Measurements from ENCODE around the gene ASAP3. TPM values are rescaled to one million over a fixed set of nuclear protein-coding genes. Genes with fewer than 3 reads are reported as not detected.
"Not testable (repeated sequence)": the region's sequence is repeated elsewhere in the genome, so short reads cannot be mapped to it uniquely, and the experiment has no call there.

ASAP3 gene
- total RNA-seq, 1 donor from 2014 or later = 36.4 TPM

DNA sequence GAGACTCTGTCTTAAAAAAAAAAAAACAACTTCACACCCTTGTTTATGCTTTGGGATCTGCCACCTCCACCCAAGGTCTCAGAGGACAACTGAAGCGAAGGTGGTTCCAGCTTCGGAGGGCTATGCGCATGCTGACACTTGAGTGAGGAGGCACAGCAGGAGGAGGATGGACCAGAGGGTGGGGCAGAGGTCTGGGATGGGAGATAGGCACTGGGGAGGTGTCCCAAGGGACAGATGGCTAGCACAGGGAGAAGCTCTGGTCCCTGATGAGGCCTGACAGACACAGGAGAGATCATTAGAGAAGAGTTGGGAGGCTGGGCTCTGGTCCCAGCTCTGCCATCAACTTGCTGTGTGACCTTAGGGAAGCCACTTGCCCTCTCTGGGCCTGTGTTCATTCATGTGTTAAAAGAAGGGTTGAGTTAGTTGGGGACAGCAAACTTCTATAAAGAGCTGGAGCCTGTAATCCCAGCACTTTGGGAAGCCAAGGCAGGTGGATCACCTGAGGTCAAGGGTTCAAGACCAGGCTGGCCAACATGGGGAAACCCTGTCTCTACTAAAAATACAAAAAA lies 30.2 kb upstream of the ASAP3 start:
- Mint-ChIP-seq H3K9me3 (ENCODE audit: unreplicated experiment) (no peaks in the 10 kb centered on the region), H3K27me3 (ENCODE audit: unreplicated experiment) (no peaks in the 10 kb centered on the region), H3K4me3 (ENCODE audit: unreplicated experiment) (no peak overlapping the region), H3K36me3 (ENCODE audit: low read depth, unreplicated experiment) (no peaks in the 10 kb centered on the region), H3K4me1 (ENCODE audit: unreplicated experiment) (no peaks in the 10 kb centered on the region), H3K27ac (ENCODE audit: unreplicated experiment) (no peak overlapping the region)
- no peak for DNase-seq (ENCODE audit: low spot score)
- TF ChIP-seq, protein P1, sequence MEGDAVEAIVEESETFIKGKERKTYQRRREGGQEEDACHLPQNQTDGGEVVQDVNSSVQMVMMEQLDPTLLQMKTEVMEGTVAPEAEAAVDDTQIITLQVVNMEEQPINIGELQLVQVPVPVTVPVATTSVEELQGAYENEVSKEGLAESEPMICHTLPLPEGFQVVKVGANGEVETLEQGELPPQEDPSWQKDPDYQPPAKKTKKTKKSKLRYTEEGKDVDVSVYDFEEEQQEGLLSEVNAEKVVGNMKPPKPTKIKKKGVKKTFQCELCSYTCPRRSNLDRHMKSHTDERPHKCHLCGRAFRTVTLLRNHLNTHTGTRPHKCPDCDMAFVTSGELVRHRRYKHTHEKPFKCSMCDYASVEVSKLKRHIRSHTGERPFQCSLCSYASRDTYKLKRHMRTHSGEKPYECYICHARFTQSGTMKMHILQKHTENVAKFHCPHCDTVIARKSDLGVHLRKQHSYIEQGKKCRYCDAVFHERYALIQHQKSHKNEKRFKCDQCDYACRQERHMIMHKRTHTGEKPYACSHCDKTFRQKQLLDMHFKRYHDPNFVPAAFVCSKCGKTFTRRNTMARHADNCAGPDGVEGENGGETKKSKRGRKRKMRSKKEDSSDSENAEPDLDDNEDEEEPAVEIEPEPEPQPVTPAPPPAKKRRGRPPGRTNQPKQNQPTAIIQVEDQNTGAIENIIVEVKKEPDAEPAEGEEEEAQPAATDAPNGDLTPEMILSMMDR (IDR thresholded peaks at IDR 0.05; ENCODE audit: unreplicated experiment) = no peak

DNA sequence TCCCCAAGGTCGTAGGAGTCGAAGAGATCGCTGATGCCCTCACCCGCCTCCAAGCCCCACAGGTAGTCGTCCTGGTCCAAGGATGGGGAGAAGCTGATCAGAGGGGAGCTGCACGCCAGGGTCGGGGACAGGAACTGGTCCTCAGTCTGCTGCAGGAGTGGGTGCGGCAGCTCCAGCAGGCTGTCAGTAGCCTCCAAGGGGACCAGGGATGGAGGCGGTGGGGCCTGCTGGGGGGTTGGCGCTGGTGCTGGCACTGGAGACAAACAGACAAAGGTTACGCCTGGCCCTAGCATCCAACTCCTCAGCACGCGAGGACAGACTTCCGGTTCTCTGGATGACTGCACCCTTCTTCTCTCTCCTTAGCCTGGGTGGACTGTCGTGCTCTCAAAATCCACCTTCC lies 25.9 kb upstream of the ASAP3 start:
- no peak overlapping the region for H3K4me3 Mint-ChIP-seq (ENCODE audit: unreplicated experiment)
- no peak overlapping the region for H3K27ac Mint-ChIP-seq (ENCODE audit: unreplicated experiment)
- no peaks in the 10 kb centered on the region for H3K27me3 Mint-ChIP-seq (ENCODE audit: unreplicated experiment)
- TF ChIP-seq, protein P1 (IDR thresholded peaks at IDR 0.05; ENCODE audit: unreplicated experiment) = no peak
- DNase-seq (ENCODE audit: low spot score) = no peak
- no peaks in the 10 kb centered on the region for H3K4me1 Mint-ChIP-seq (ENCODE audit: unreplicated experiment)
- no peaks in the 10 kb centered on the region for H3K36me3 Mint-ChIP-seq (ENCODE audit: low read depth, unreplicated experiment)
- H3K9me3 Mint-ChIP-seq (ENCODE audit: unreplicated experiment) = no peaks in the 10 kb centered on the region

- TF ChIP-seq, protein P1 (IDR thresholded peaks at IDR 0.05; ENCODE audit: unreplicated experiment) = no peak
- Mint-ChIP-seq H3K4me1 (ENCODE audit: unreplicated experiment) (no peaks in the 10 kb centered on the region), H3K4me3 (ENCODE audit: unreplicated experiment) (no peak overlapping the region), H3K36me3 (ENCODE audit: low read depth, unreplicated experiment) (no peaks in the 10 kb centered on the region), H3K9me3 (ENCODE audit: unreplicated experiment) (no peaks in the 10 kb centered on the region), H3K27ac (ENCODE audit: unreplicated experiment) (no peak overlapping the region), H3K27me3 (ENCODE audit: unreplicated experiment) (peaks cover 2% of the 10 kb centered on the region)
- no peak for DNase-seq (ENCODE audit: low spot score)
These were observed 22.6 kb upstream of the ASAP3 start for GRCh38 chr1:23506376-23507107.

DNA sequence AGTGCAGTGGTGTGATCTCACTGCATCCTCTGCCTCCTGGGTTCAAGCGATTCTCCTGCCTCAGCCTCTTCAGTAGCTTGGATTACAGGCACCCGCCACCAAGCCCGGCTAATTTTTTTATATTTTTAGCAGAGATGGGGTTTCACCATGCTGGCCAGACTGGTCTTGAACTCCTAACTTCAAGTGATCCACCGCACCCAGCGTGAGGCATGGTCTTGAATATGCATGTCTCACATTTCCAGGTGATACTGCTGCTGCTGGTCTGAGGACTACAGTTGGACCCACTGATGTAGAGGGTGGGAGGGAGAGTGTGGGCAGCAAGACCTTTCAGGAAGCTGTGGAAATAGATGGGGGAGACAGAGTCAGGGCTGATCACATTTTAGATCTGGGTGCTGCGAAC lies 21.9 kb upstream of the ASAP3 start:
- Mint-ChIP-seq H3K27ac (ENCODE audit: unreplicated experiment) (no peak overlapping the region), H3K27me3 (ENCODE audit: unreplicated experiment) (peaks cover 2% of the 10 kb centered on the region), H3K9me3 (ENCODE audit: unreplicated experiment) (no peaks in the 10 kb centered on the region), H3K36me3 (ENCODE audit: low read depth, unreplicated experiment) (no peaks in the 10 kb centered on the region), H3K4me1 (ENCODE audit: unreplicated experiment) (no peaks in the 10 kb centered on the region), H3K4me3 (ENCODE audit: unreplicated experiment) (no peak overlapping the region)
- DNase-seq (ENCODE audit: low spot score) = no peak
- TF ChIP-seq, protein P1 (IDR thresholded peaks at IDR 0.05; ENCODE audit: unreplicated experiment) = no peak

DNA sequence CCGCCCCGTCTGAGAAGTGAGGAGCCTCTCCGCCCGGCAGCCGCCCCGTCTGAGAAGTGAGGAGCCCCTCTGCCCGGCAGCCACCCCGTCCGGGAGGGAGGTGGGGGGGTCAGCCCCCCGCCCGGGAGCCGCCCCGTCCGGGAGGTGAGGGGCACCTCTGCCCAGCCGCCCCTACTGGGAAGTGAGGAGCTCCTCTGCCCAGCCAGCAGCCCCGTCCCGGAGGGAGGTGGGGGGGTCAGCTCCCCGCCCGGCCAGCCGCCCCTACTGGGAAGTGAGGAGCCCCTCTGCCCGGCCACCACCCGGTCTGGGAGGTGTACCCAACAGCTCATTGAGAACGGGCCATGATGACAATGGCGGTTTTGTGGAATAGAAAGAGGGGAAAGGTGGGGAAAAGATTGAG lies 20.2 kb upstream of the ASAP3 start:
- not testable (repeated sequence) for H3K27ac Mint-ChIP-seq (ENCODE audit: unreplicated experiment); H3K4me3 Mint-ChIP-seq (ENCODE audit: unreplicated experiment); DNase-seq (ENCODE audit: low spot score); H3K36me3 Mint-ChIP-seq (ENCODE audit: low read depth, unreplicated experiment); H3K27me3 Mint-ChIP-seq (ENCODE audit: unreplicated experiment); H3K4me1 Mint-ChIP-seq (ENCODE audit: unreplicated experiment); H3K9me3 Mint-ChIP-seq (ENCODE audit: unreplicated experiment)

Measured in endothelial cell (in vitro differentiated cells).